Measurements from ENCODE around the gene FLT1. TPM values are rescaled to one million over a fixed set of nuclear protein-coding genes. Genes with fewer than 3 reads are reported as not detected.
A peak's percentile ranks its signal among the peaks of the same experiment; 100 is the strongest.

The FLT1 gene
- total and polyA plus RNA-seq, 2 experiments from 2014 or later, result 7.5 to 14.8 TPM

DNA sequence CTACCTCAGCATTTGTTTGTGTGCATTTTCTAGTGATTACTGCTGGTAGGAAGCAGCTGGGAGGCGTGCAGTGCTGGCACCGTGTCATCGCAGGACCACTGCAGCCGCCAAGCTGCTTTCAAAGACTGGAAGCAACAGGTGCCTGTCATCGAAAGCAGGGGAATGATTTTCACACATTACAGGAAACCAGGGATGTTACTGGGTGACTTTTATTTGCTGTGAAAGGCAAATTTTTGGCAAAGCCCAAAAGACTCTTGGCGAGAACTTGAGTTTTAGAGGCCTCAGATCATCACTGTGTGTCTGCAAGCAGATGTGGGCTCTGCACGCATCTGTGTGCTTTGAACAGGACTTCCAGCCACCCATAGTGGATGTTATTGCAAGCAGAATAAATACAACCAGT is 176.4 kb downstream of the FLT1 start:
- Histone ChIP-seq H3K27ac (no peak overlapping the region), H3K4me3 (no peak overlapping the region), H3K36me3 (no peaks in the 10 kb centered on the region), H3K9me3 (ENCODE audit: low read depth) (no peaks in the 10 kb centered on the region), H3K4me1 (ENCODE audit: low read depth) (peaks cover 11% of the 10 kb centered on the region), H3K27me3 (no peaks in the 10 kb centered on the region)
- no peak for DNase-seq (ENCODE audit: low read depth in 1 of 2, low spot score in 1 of 2)
- TF ChIP-seq, protein P1, sequence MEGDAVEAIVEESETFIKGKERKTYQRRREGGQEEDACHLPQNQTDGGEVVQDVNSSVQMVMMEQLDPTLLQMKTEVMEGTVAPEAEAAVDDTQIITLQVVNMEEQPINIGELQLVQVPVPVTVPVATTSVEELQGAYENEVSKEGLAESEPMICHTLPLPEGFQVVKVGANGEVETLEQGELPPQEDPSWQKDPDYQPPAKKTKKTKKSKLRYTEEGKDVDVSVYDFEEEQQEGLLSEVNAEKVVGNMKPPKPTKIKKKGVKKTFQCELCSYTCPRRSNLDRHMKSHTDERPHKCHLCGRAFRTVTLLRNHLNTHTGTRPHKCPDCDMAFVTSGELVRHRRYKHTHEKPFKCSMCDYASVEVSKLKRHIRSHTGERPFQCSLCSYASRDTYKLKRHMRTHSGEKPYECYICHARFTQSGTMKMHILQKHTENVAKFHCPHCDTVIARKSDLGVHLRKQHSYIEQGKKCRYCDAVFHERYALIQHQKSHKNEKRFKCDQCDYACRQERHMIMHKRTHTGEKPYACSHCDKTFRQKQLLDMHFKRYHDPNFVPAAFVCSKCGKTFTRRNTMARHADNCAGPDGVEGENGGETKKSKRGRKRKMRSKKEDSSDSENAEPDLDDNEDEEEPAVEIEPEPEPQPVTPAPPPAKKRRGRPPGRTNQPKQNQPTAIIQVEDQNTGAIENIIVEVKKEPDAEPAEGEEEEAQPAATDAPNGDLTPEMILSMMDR (IDR thresholded peaks at IDR 0.05; ENCODE audit: low read depth, low read length), result no peak

GRCh38 chr13:28316836-28317235 is 178.1 kb downstream of the FLT1 start:
- no peaks in the 10 kb centered on the region for H3K9me3 ChIP-seq (ENCODE audit: low read depth)
- no peak overlapping the region for H3K27ac ChIP-seq
- H3K4me3 ChIP-seq, result no peak overlapping the region
- peaks cover 11% of the 10 kb centered on the region for H3K4me1 ChIP-seq (ENCODE audit: low read depth)
- no peaks in the 10 kb centered on the region for H3K27me3 ChIP-seq
- H3K36me3 ChIP-seq, result no peaks in the 10 kb centered on the region
- DNase-seq (ENCODE audit: low read depth in 1 of 2, low spot score in 1 of 2), result no peak
- TF ChIP-seq, protein P1 (IDR thresholded peaks at IDR 0.05; ENCODE audit: low read depth, low read length), result no peak

GRCh38 chr13:28316129-28316528 is 178.8 kb downstream of the FLT1 start:
- TF ChIP-seq, protein P1 (IDR thresholded peaks at IDR 0.05; ENCODE audit: low read depth, low read length), result no peak
- H3K4me3 ChIP-seq, result no peak overlapping the region
- no peaks in the 10 kb centered on the region for H3K27me3 ChIP-seq
- DNase-seq (ENCODE audit: low read depth in 1 of 2, low spot score in 1 of 2), result no peak
- H3K4me1 ChIP-seq (ENCODE audit: low read depth), result peaks cover 11% of the 10 kb centered on the region
- H3K36me3 ChIP-seq, result no peaks in the 10 kb centered on the region
- H3K9me3 ChIP-seq (ENCODE audit: low read depth), result no peaks in the 10 kb centered on the region
- peak overlapping the region; percentile 53 for H3K27ac ChIP-seq

- no peaks in the 10 kb centered on the region for H3K27me3 ChIP-seq
- TF ChIP-seq, protein P1 (IDR thresholded peaks at IDR 0.05; ENCODE audit: low read depth, low read length), result no peak
- no peak overlapping the region for H3K4me3 ChIP-seq
These were observed 180.0 kb downstream of the FLT1 start for GRCh38 chr13:28314879-28315278.

GRCh38 chr13:28313579-28313978 is 181.3 kb downstream of the FLT1 start:
- TF ChIP-seq, protein P1 (IDR thresholded peaks at IDR 0.05; ENCODE audit: low read depth, low read length), result peak; percentile 50
- no peaks in the 10 kb centered on the region for H3K27me3 ChIP-seq
- H3K9me3 ChIP-seq (ENCODE audit: low read depth), result no peaks in the 10 kb centered on the region
- peak in 1 of 2 donors; percentile 68 for DNase-seq (ENCODE audit: low read depth in 1 of 2, low spot score in 1 of 2)
- no peak overlapping the region for H3K4me3 ChIP-seq
- H3K27ac ChIP-seq, result no peak overlapping the region
- H3K4me1 ChIP-seq (ENCODE audit: low read depth), result peaks cover 8% of the 10 kb centered on the region
- no peaks in the 10 kb centered on the region for H3K36me3 ChIP-seq

More at GRCh38 chr13:28314879-28315278, 180.0 kb downstream of the FLT1 start:
- H3K9me3 ChIP-seq (ENCODE audit: low read depth), result no peaks in the 10 kb centered on the region
- no peaks in the 10 kb centered on the region for H3K36me3 ChIP-seq
- peaks cover 11% of the 10 kb centered on the region for H3K4me1 ChIP-seq (ENCODE audit: low read depth)
- no peak overlapping the region for H3K27ac ChIP-seq
- DNase-seq (ENCODE audit: low read depth in 1 of 2, low spot score in 1 of 2), result no peak

GRCh38 chr13:28306325-28306724 is 188.6 kb downstream of the FLT1 start:
- no peaks in the 10 kb centered on the region for H3K9me3 ChIP-seq (ENCODE audit: low read depth)
- no peak for DNase-seq (ENCODE audit: low read depth in 1 of 2, low spot score in 1 of 2)
- H3K27ac ChIP-seq, result no peak overlapping the region
- H3K27me3 ChIP-seq, result no peaks in the 10 kb centered on the region
- H3K4me3 ChIP-seq, result no peak overlapping the region
- TF ChIP-seq, protein P1 (IDR thresholded peaks at IDR 0.05; ENCODE audit: low read depth, low read length), result no peak
- no peaks in the 10 kb centered on the region for H3K36me3 ChIP-seq
- no peaks in the 10 kb centered on the region for H3K4me1 ChIP-seq (ENCODE audit: low read depth)

Measured in cardiac muscle cell (in vitro differentiated cells and primary cell).